Right lobe of liver (tissue), 4 donors: Measurements from ENCODE around the gene KRT8.

Experiments used
- POLR2A ChIP-seq: fragments of 450-650 bp; IDR thresholded peaks from one replicate; pipeline ENCODE4 v1.6.1; 2017; ENCODE audit warnings: antibody characterized with exemption, mild to moderate bottlenecking
- TF ChIP-seq, protein P1 (sequence below), 4 donors: fragments of 200-600 bp in 3 of 4; fragments of 450-650 bp in 1 of 4; IDR thresholded peaks; one replicate each; pipeline versions ENCODE4 v1.5.1 to v1.8.0; 2016 to 2022; ENCODE audit warnings: antibody characterized with exemption in 4 of 4, mild to moderate bottlenecking in 2 of 4
- donor health status: DM: no; HTN: no; CAD: no.
- donor health status: DM: no; HTN: no; CAD: no.
- donor health status: DM: no; HTN: yes; CAD: no.

DNA sequence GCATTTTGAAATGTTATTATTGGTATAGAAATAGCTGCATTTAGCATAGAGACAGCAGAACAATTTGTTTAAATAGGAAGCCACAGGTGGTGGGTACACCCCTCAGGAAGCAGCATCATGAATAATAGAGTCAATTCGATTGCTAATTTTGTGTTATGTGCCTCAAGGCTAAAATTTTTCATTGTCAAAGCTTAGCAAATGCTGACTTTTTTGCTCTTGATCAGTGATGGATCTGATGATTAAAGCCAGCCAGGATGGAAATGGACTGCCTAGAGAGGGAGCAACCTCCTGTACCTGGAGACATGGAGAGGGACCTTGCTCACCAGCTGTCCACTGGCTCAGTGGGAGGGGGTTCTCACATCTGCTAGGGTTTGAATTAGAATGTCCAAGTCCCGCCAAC, 4.5 kb upstream of the KRT8 start:
- TF ChIP-seq, protein P1, sequence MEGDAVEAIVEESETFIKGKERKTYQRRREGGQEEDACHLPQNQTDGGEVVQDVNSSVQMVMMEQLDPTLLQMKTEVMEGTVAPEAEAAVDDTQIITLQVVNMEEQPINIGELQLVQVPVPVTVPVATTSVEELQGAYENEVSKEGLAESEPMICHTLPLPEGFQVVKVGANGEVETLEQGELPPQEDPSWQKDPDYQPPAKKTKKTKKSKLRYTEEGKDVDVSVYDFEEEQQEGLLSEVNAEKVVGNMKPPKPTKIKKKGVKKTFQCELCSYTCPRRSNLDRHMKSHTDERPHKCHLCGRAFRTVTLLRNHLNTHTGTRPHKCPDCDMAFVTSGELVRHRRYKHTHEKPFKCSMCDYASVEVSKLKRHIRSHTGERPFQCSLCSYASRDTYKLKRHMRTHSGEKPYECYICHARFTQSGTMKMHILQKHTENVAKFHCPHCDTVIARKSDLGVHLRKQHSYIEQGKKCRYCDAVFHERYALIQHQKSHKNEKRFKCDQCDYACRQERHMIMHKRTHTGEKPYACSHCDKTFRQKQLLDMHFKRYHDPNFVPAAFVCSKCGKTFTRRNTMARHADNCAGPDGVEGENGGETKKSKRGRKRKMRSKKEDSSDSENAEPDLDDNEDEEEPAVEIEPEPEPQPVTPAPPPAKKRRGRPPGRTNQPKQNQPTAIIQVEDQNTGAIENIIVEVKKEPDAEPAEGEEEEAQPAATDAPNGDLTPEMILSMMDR (IDR thresholded peaks at IDR 0.05) = no peak
- TF ChIP-seq POLR2A = no peak
